DOHH2 (cell line): ENCODE measurements around the gene UNC13A.

Source experiments
- CTCF ChIP-seq: fragments of 200-600 bp; sonication (generic); IDR thresholded peaks from one replicate; pipeline ENCODE4 v1.5.1; 2014; ENCODE audit warnings: antibody characterized with exemption, mild to moderate bottlenecking, low read depth, low read length; ENCODE audit not compliant: poor library complexity, severe bottlenecking
- EZH2phosphoT487 ChIP-seq: fragments of 200-600 bp; sonication (generic); IDR thresholded peaks from 2 replicates; pipeline ENCODE4 v1.6.1; 2017; ENCODE audit warnings: borderline replicate concordance, mild to moderate bottlenecking, antibody characterized with exemption, low read length, moderate library complexity, mixed read lengths

- TF ChIP-seq CTCF (no peak), EZH2phosphoT487 (no peak)
These were observed 71.5 kb downstream of the UNC13A start for GRCh38 chr19:17616686-17616960.
